ENCODE measurements around the gene KIAA0232. TPM values are rescaled to one million over a fixed set of nuclear protein-coding genes. Genes with fewer than 3 reads are reported as not detected.

The KIAA0232 gene
- total and polyA plus RNA-seq, 9 of the 15 experiments (the other 6 are each of a cell fraction or from before 2014, with no cell fraction given): 3.5 to 17.4 (median 13.0) TPM

- TF ChIP-seq MGA (IDR thresholded peaks at IDR 0.05) (peak; percentile 70), CTBP1 (IDR thresholded peaks at IDR 0.05; ENCODE audit: borderline replicate concordance) (peak; percentile 47; the same call in 1 of the 2 replicates), ATF6 (CRISPR knock-in tag; IDR thresholded peaks at IDR 0.05) (no peak), NR2C1 (IDR thresholded peaks at IDR 0.05) (peak; percentile 62; the same call in 1 of the 2 replicates), NR2C1 (tag; IDR thresholded peaks at IDR 0.05) (peak; percentile 84), EP300 (IDR thresholded peaks at IDR 0.05; ENCODE audit: low read length) (no peak), PRMT5 (CRISPR knock-in tag; IDR thresholded peaks at IDR 0.05) (no peak), ZFP1 (CRISPR knock-in tag; IDR thresholded peaks at IDR 0.05) (no peak), KLF10 (CRISPR knock-in tag; IDR thresholded peaks at IDR 0.05) (no peak), CBX5 (IDR thresholded peaks at IDR 0.05; ENCODE audit: borderline replicate concordance, low read depth) (no peak), TEAD4 (IDR thresholded peaks at IDR 0.05; ENCODE audit: low read length) (no peak), TEAD4 (CRISPR knock-in tag; IDR thresholded peaks at IDR 0.05; ENCODE audit: borderline replicate concordance) (no peak), HNRNPK (IDR thresholded peaks at IDR 0.05; ENCODE audit: low read depth, low read length, poor library complexity, severe bottlenecking) (no peak), PHTF2 (CRISPR knock-in tag; IDR thresholded peaks at IDR 0.05) (no peak), PHF8 (IDR thresholded peaks at IDR 0.05; ENCODE audit: borderline replicate concordance, low read length) (peak; percentile 59; the same call in 1 of the 2 replicates), ZNF644 (tag; IDR thresholded peaks at IDR 0.05; ENCODE audit: low read depth) (no peak), TEAD1 (CRISPR knock-in tag; IDR thresholded peaks at IDR 0.05) (no peak), FOS (IDR thresholded peaks at IDR 0.05; ENCODE audit: extremely low read depth, insufficient read length) (no peak)
These were observed 29.4 kb upstream of the KIAA0232 start (continued) for GRCh38 chr4:6753103-6753560.

Data from K562 (cell line).